Aorta (tissue), 5 donors: ENCODE results near the gene KLHDC3. TPM values are rescaled to one million over a fixed set of nuclear protein-coding genes. Genes with fewer than 3 reads are reported as not detected.
A peak's percentile ranks its signal among the peaks of the same experiment; 100 is the strongest.

Source experiments
- ATAC-seq: fragments of 200-7000 bp; cut with Tn5 transposase; one replicate; pipeline ENCODE4 v1.9.1; 2022; ENCODE audit warnings: moderate library complexity; ENCODE audit not compliant: low FRiP score
- DNase-seq, 2 donors: peaks; one replicate each; pipeline ENCODE4 v3.0.0-alpha.2; 2020
- H3K27ac ChIP-seq, 2 donors: one replicate each; pipeline ENCODE4 v1.5.1; 2013; ENCODE audit warnings: low read length in 2 of 2, mild to moderate bottlenecking in 2 of 2, moderate library complexity in 2 of 2, control low read depth in 1 of 2, inconsistent platforms in 1 of 2, low read depth in 1 of 2
- H3K27me3 ChIP-seq, 2 donors: one replicate each; pipeline ENCODE4 v1.6.1; 2013; ENCODE audit warnings: control low read depth in 1 of 2, low read length in 1 of 2, mild to moderate bottlenecking in 1 of 2, moderate library complexity in 1 of 2; ENCODE audit not compliant: insufficient read depth in 2 of 2, control insufficient read depth in 1 of 2
- H3K36me3 ChIP-seq, 2 donors: one replicate each; pipeline ENCODE4 v1.6.1; 2013; ENCODE audit warnings: control low read depth in 1 of 2, low read length in 1 of 2, mild to moderate bottlenecking in 1 of 2; ENCODE audit not compliant: insufficient read depth in 2 of 2, control insufficient read depth in 1 of 2
- H3K4me1 ChIP-seq, 2 donors: one replicate each; pipeline ENCODE4 v1.6.1; 2013; ENCODE audit warnings: low read length in 2 of 2, control low read depth in 1 of 2, mild to moderate bottlenecking in 1 of 2, moderate library complexity in 1 of 2; ENCODE audit not compliant: insufficient read depth in 2 of 2, control insufficient read depth in 1 of 2
- H3K4me3 ChIP-seq, 2 donors: one replicate each; pipeline ENCODE4 v1.5.1; 2013; ENCODE audit warnings: low read length in 2 of 2, control low read depth in 1 of 2, mild to moderate bottlenecking in 1 of 2
- H3K9me3 ChIP-seq: one replicate; pipeline ENCODE4 v1.6.1; 2013; ENCODE audit warnings: mild to moderate bottlenecking, low read length; ENCODE audit not compliant: control insufficient read depth
- WGBS, 2 donors: extraction: QIAGEN DNeasy Blood & Tissue Kit; methylation state at CpG; one replicate each; pipeline ENCODE4 v1.1.7; 2013; 5-methylcytosine and 5-hydroxymethylcytosine counted together
- intact Hi-C, 2 donors: fragments of 100-400 bp; cut with DNase I; formaldehyde crosslinking; loops; one replicate each; pipeline versions ENCODE4 v1.14.2 to v1.15.0; 2022
- polyA plus RNA-seq, 2 donors: library from polyadenylated mRNA; stranded (reverse); fragments of 200-250 nt; gene quantifications; one replicate each; pipeline ENCODE4 v1.2.3, GENCODE V29; 2013
- total RNA-seq, 2 donors: library from RNA; stranded (reverse); fragmentation: NEBNext Ultra II Directional; extraction: Animal tissue kit (Norgen Biotek cat#: 25700); gene quantifications; one replicate each; pipeline ENCODE4 v1.2.1, GENCODE V29; 2021
- donor health status: healthy with polysubstance abuse.
- donor health status: Bipolar disorder and iron deficiency.
- donor health status: DM: no; HTN: no; CAD: no.
- donor health status: DM: no; HTN: no; CAD: no.
- donor health status: DM: yes; HTN: yes; CAD: no.

KLHDC3 gene
- total and polyA plus RNA-seq, 4 donors: 55.7 to 95.9 (median 68.2) TPM

DNA sequence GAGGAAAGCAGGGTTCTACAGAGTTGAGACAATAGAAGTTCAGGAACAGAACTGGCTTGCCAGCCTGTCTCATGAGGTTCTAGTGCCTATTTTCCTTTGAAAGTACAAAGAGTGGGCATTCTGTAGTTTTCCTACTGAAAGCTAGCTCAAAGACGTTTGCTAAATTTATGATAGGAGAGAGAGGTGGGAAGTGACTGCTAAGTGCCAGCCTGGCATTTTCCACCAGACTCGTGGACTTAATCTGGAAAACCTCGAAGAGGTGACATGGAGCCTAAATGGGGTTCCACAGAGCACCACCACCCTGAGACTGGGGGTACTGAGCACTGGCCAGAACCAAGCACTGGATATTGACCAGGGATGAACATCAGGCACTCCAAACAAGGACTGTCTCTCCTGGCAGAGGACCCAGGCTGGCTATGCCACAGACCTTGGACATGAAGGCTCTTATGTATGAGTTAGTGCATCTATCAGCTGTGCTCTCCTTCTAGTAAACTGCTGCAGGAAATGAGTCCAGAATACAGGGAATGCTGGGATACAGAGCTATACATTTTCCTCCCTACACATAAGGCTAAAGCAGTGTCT lies 42.2 kb upstream of the KLHDC3 start:
- Histone ChIP-seq H3K36me3 (peaks cover 0 to 3% of the 10 kb centered on the region in 2 donors), H3K27ac (no peak overlapping the region), H3K27me3 (no peaks in the 10 kb centered on the region), H3K9me3 (no peaks in the 10 kb centered on the region), H3K4me3 (no peak overlapping the region), H3K4me1 (no peaks in the 10 kb centered on the region)
- DNase-seq (no peak), ATAC-seq (no peak)
- intact Hi-C loops: no loop called here
- 69 to 74% methylated on average over 3 of the region's 3 CpGs for WGBS, 2 donors

DNA sequence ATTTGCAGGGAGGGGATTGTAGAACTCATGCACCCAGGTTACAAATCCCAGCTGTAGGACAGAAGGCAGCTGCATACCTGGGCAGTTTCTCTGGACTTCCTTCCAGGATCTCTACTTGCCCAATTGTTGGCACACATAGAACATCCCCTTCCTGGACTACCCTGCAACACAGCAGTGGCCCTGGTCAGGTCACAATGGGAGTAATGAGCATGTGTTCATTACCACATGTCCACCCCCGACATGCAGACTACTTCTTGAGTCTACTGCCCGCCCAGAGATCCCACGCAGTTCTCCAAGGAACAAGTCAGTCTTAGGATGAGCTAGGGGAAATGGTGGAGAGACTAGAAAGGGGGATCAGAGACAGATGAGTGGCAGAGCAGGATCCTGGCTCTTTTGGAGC lies 40.1 kb upstream of the KLHDC3 start:
- Histone ChIP-seq H3K27ac (no peak overlapping the region), H3K4me1 (no peaks in the 10 kb centered on the region), H3K27me3 (no peaks in the 10 kb centered on the region), H3K4me3 (no peak overlapping the region), H3K9me3 (no peaks in the 10 kb centered on the region), H3K36me3 (no peaks in the 10 kb centered on the region)
- WGBS, 2 donors: 89 to 91% methylated on average over 3 of the region's 3 CpGs
- no peak for ATAC-seq
- intact Hi-C loops: no loop called here
- no peak for DNase-seq

DNA sequence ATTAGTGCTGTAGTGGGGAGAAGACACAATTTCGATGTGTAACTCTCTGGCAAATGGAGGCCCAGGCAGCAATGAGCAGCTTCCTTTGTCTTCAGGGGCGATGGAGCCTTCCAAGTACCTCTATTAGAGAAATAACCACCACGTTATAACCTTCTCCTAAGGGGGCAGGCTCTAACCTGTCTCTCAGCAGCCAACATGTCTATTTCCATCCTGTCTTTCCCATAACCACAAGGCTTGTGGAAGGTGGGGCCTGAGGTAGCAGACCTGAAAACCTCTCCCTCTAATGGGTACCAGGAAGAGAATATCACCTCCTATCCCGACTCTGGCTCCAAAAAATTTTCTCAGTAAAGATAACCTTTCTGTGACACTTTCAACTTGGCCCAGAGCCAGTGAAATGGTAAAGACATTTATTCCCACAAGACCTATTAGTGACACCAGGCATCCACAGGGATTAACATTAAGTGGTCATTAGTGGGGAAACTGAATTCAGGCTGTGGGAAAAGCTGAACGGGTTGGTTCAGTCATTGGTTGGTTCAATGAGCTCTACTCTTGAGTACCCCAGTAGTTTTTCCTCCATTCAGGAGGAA lies 39.0 kb upstream of the KLHDC3 start:
- no peaks in the 10 kb centered on the region for H3K4me1 ChIP-seq
- no peak for DNase-seq
- no peak for ATAC-seq
- H3K27ac ChIP-seq: no peak overlapping the region
- H3K36me3 ChIP-seq: no peaks in the 10 kb centered on the region
- intact Hi-C loops: loop anchor here in 1 of 2 donors (5.0 kb wide), 2 partner anchors 37 to 43 kb away; partner anchors contain the start of genes KLHDC3 and MEA1
- no peaks in the 10 kb centered on the region for H3K9me3 ChIP-seq
- 81 to 82% methylated on average over 5 of the region's 5 CpGs for WGBS, 2 donors
- H3K4me3 ChIP-seq: no peak overlapping the region
- H3K27me3 ChIP-seq: no peaks in the 10 kb centered on the region

DNA sequence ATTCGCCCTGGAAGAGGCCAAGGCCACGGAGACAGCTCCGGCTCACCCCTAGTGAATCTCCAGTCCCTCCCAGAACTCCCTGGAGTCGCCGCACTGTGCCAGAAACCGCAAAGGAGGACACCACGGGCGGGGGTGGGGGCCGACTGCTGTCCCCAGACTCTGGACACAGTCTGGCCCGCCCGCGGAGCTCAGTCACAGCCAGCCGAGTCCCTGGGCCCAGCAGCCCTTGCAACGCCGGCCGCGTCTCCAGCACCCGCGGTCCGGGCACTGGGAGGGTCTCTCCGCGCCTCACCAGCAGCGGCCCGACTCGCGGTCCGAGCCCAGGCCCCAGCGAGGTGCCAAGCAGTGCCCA lies 35.6 kb upstream of the KLHDC3 start:
- H3K9me3 ChIP-seq: no peaks in the 10 kb centered on the region
- ATAC-seq: peak; percentile 55
- WGBS, 2 donors: 0% methylated on average over 16 to 28 of the region's 28 CpGs
- no peaks in the 10 kb centered on the region for H3K36me3 ChIP-seq
- DNase-seq: peak; percentile 58 to 80
- no peaks in the 10 kb centered on the region for H3K27me3 ChIP-seq
- intact Hi-C loops: loop anchor here in 1 of 2 donors (5.0 kb wide), 2 partner anchors 34 to 46 kb away; partner anchors contain the start of genes KLHDC3 and MEA1
- H3K4me1 ChIP-seq: no peaks in the 10 kb centered on the region
- H3K27ac ChIP-seq: peak overlapping the region; percentile 72 to 83
- peak overlapping the region; percentile 66 to 80 for H3K4me3 ChIP-seq

GRCh38 chr6:42978839-42979522 lies 35.1 kb upstream of the KLHDC3 start, which contains the start of gene PEX6:
PEX6 (minus strand) TSS chr6:42979181; CDS start chr6:42979150, 31 bp downstream.
- Histone ChIP-seq H3K27me3 (no peaks in the 10 kb centered on the region), H3K27ac (peak within 1 kb of the TSS; percentile 72 to 83), H3K4me1 (no peaks in the 10 kb centered on the region), H3K36me3 (no peaks in the 10 kb centered on the region), H3K4me3 (peak within 1 kb of the TSS; percentile 66 to 80), H3K9me3 (no peaks in the 10 kb centered on the region)
- intact Hi-C loops: loop anchor here in 1 of 2 donors (5.0 kb wide), 2 partner anchors 33 to 47 kb away; partner anchors contain the start of genes KLHDC3 and MEA1
- DNase-seq: peak; percentile 95 to 97
- peak; percentile 94 for ATAC-seq
- 0 to 1% methylated on average over 45 to 59 of the region's 59 CpGs for WGBS, 2 donors

DNA sequence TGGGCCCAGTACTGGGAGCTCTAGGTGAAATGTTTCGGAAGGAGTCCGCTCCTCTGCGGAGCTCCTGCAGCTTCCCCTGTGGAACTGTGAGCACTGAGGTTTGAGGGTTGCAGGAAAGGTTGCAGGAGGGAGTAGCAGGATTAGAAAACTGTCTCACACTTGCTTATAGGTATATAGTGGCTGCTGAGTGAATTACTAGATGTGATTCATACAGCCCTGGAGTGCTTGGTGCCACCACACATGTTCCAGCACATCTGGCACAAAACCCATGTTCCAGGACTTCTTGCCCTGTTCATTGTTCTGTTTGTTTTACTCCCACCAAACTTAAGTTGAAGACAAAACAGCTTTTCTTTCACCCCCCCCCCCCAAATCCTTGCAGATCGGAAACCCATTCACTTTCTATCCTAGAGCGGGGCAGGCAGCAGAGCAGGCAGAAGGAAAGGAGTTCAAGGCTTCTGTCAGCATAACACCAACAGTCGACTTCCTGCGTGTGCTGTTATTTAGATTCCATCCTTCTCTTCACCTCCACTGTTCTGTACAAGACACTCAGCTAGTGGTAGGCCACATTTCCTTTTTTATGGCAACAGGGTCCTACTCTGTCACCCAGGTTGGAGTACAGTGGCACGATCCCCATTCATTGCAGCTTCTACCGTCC lies 34.4 kb upstream of the KLHDC3 start:
- Histone ChIP-seq H3K27me3 (no peaks in the 10 kb centered on the region), H3K27ac (peak overlapping the region in 1 of 2 donors; percentile 72), H3K9me3 (no peaks in the 10 kb centered on the region), H3K36me3 (no peaks in the 10 kb centered on the region), H3K4me3 (peak overlapping the region; percentile 19 to 80), H3K4me1 (no peaks in the 10 kb centered on the region)
- WGBS, 2 donors: 38 to 40% methylated on average over 9 of the region's 9 CpGs
- no peak for DNase-seq
- intact Hi-C loops: loop anchor here in 1 of 2 donors (5.0 kb wide), 2 partner anchors 33 to 47 kb away; partner anchors contain the start of genes KLHDC3 and MEA1
- no peak for ATAC-seq

- no peak overlapping the region for H3K4me3 ChIP-seq
- intact Hi-C loops: no loop called here
- H3K36me3 ChIP-seq: no peaks in the 10 kb centered on the region
- H3K9me3 ChIP-seq: no peaks in the 10 kb centered on the region
- no peaks in the 10 kb centered on the region for H3K27me3 ChIP-seq
- WGBS, 2 donors: 89 to 93% methylated on average over 5 of the region's 5 CpGs
- ATAC-seq (no peak), DNase-seq (no peak)
- no peak overlapping the region for H3K27ac ChIP-seq
- no peaks in the 10 kb centered on the region for H3K4me1 ChIP-seq
Measured at GRCh38 chr6:42981836-42982235, 32.2 kb upstream of the KLHDC3 start.

DNA sequence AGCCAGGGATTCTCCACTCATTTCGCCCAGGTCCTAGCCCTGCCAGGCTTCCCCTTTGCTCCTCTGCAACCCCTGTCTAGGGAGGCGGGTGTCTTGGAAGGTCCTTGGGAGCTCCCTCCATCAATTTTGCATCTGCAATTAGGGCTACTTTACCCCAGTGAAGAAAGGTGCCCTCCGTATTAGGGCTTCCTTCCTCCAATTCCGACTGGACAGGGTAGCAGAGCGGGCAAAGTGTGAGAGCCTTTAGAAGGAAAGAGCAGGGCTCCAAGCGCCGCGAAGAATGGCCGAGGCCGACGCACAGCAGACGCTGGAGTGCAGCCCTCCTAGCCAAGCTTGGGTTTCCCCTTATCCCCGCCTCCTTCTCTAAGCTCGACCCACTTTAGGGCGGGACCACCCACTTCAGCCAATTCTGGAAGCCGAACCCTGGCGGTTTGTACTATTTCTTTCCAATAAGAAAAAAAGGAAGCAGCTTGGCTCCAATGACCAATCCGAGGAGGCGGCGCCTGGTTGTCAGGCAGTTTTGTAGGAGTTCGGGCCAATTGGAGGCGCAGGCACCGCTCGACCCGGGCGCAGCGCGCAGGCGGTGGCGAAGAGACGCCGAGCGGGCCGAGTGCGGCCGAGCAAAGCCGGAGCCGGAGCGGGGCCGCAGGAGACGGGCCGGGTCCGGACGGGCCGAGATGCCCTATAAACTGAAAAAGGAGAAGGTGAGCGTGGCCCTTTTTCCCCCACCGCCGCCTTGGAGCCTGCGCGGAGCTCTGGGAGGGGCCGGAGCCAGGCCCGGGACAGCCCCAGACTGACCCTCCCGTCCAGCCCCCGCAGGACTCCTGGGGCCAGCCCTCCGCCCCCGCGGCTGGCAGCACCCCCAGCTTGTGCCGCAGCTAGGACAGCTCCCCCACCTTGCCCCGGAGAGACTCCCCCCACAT lies 29.8 kb upstream of the KLHDC3 start, which contains the start of gene PPP2R5D:
TSS of gene PPP2R5D (plus strand) at position 570 of the 923 bp plus-strand sequence. CDS start at position 678, 108 bp downstream.
- peak within 1 kb of the TSS; percentile 11 to 91 for H3K27ac ChIP-seq
- H3K27me3 ChIP-seq: no peaks in the 10 kb centered on the region
- ATAC-seq (peak; percentile 97), DNase-seq (peak; percentile 98 to 99)
- intact Hi-C loops: no loop called here
- H3K9me3 ChIP-seq: no peaks in the 10 kb centered on the region
- H3K36me3 ChIP-seq: no peaks in the 10 kb centered on the region
- WGBS, 2 donors: 0 to 1% methylated on average over 56 to 59 of the region's 59 CpGs
- peak within 1 kb of the TSS; percentile 65 to 68 for H3K4me3 ChIP-seq
- H3K4me1 ChIP-seq: no peaks in the 10 kb centered on the region
